Prostate gland (tissue), 2 donors: ENCODE results near the gene PARVB. TPM values are rescaled to one million over a fixed set of nuclear protein-coding genes. Genes with fewer than 3 reads are reported as not detected.

Source experiments
- DNase-seq: peaks from one replicate; pipeline ENCODE4 v3.0.0-alpha.2; 2019; ENCODE audit warnings: low spot score
- H3K27ac ChIP-seq, 2 donors: fragments of 200-600 bp; sonication (generic); 2 replicates each; pipeline ENCODE4 v1.5.1; 2017 to 2019
- H3K27me3 ChIP-seq: fragments of 200-600 bp; sonication (generic); replicated peaks from 2 replicates; pipeline ENCODE4 v1.5.1; 2019; ENCODE audit not compliant: insufficient read depth
- H3K36me3 ChIP-seq, 2 donors: fragments of 200-600 bp; sonication (generic); 1 replicate in 1 of 2; 2 replicates in 1 of 2; pipeline versions ENCODE4 v1.5.1 to v1.8.1; 2017 to 2019
- H3K4me1 ChIP-seq: fragments of 200-600 bp; sonication (generic); replicated peaks from 2 replicates; pipeline ENCODE4 v1.5.1; 2019
- H3K4me3 ChIP-seq, 2 donors: fragments of 200-600 bp; sonication (generic); 2 replicates each; pipeline ENCODE4 v1.5.1; 2017 to 2019
- H3K9me3 ChIP-seq: fragments of 200-600 bp; sonication (generic); 2 replicates; pipeline ENCODE4 v1.5.1; 2017
- CTCF ChIP-seq, 4 experiments: fragments of 200-600 bp in 2 of 4; fragments of 450-650 bp in 2 of 4; sonication (generic) in 2 of 4; IDR thresholded peaks; 1 replicate in 3 of 4; 2 replicates in 1 of 4; pipeline ENCODE4 v1.5.1; 2016 to 2019; ENCODE audit warnings: antibody characterized with exemption in 4 of 4, mild to moderate bottlenecking in 2 of 4, moderate library complexity in 2 of 4
- POLR2A ChIP-seq: fragments of 450-650 bp; IDR thresholded peaks from one replicate; pipeline ENCODE4 v1.6.1; 2016; ENCODE audit warnings: antibody characterized with exemption, mild to moderate bottlenecking
- POLR2AphosphoS5 ChIP-seq: sonication (generic); formaldehyde crosslinking; IDR thresholded peaks from one replicate; pipeline ENCODE4 v1.6.1; 2017; ENCODE audit warnings: antibody characterized with exemption
- WGBS: methylation state at CpG from one replicate; pipeline ENCODE4 v1.1.5; 2018; 5-methylcytosine and 5-hydroxymethylcytosine counted together
- intact Hi-C: fragments of 100-400 bp; cut with DNase I; formaldehyde crosslinking; loops from one replicate; pipeline ENCODE4 v1.14.2; 2022
- total RNA-seq, 2 donors: library from RNA; depleted of rRNA; stranded (reverse); fragments of >200 nt; gene quantifications; one replicate each; pipeline ENCODE4 v1.1.0, GENCODE V29; 2016

Gene PARVB
- total RNA-seq, 2 donors from 2014 or later, result 11.7 to 28.4 TPM

DNA sequence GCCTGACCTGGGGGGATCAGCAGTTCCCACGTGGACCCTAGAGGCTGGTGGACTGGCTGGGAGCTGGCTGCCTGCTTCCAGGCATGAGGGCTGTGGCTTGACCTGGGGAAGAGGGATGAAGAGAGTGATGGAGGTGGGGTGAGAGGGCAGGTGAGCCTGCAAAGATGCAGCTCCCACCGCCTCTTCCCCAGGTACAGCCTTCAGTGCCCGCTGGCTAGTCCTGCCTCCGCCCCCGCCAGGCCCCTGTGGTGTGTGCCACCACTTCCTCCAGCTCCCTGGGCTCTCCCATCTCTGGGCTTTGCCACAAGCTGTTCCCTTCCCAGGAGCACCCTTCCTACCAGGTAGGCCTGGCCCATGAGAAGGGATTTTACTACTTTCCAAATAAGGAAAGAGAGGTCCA, 175.8 kb downstream of the PARVB start:
- no peaks in the 10 kb centered on the region for H3K36me3 ChIP-seq
- no peaks in the 10 kb centered on the region for H3K4me1 ChIP-seq
- DNase-seq, result no peak
- H3K27ac ChIP-seq, result no peak overlapping the region
- TF ChIP-seq POLR2A, result no peak
- TF ChIP-seq POLR2AphosphoS5, result no peak
- TF ChIP-seq CTCF (IDR thresholded peaks at IDR 0.05), result no peak
- WGBS, result 88% methylated on average over 5 of the region's 5 CpGs
- no peak overlapping the region for H3K4me3 ChIP-seq
- H3K27me3 ChIP-seq, result no peaks in the 10 kb centered on the region
- intact Hi-C loops, result no loop called here
- H3K9me3 ChIP-seq, result no peaks in the 10 kb centered on the region

- Histone ChIP-seq H3K4me1 (no peaks in the 10 kb centered on the region), H3K27me3 (no peaks in the 10 kb centered on the region), H3K9me3 (no peaks in the 10 kb centered on the region), H3K27ac (no peak overlapping the region), H3K36me3 (no peaks in the 10 kb centered on the region), H3K4me3 (no peak overlapping the region)
- intact Hi-C loops, result no loop called here
- DNase-seq, result no peak
- WGBS, result 98% methylated on average over 6 of the region's 6 CpGs
- TF ChIP-seq POLR2A (no peak), CTCF (IDR thresholded peaks at IDR 0.05) (no peak), POLR2AphosphoS5 (no peak)
These were observed 176.3 kb downstream of the PARVB start for GRCh38 chr22:44200451-44200850.

DNA sequence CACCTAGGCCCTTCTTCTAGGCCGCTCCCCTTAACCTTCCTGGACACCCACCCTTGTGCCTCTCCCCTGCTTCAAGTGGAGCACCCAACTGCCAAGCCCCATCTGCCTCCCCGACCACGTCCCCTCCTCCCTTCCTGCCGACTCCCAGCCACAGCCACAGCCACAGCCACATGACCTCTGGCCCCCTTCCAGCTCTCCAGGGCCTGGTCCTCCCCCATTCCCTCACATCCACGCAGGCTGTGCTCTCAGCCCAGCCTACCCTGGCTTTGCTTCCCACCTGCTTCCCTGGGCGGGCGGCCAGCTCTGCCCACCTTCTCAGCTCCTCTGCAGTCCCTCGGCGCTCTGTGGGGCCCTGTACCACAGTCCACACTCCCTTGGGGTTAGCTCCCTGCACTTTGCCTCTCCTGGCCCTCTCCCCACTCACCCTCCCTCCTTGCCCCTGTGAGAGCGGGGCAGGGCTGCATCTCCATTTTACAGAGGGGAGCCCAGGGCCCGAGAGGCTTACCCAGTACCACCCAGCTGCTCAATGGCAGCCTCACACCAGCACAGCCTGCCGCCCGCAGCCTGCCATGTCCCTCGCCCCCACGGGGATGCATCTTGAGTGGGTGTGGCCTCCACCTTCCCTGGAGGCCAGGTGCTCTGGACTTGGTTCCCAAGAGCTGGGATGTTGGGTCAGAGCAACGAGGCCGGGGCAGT, 176.9 kb downstream of the PARVB start:
- Histone ChIP-seq H3K4me3 (no peak overlapping the region), H3K36me3 (no peaks in the 10 kb centered on the region), H3K27me3 (no peaks in the 10 kb centered on the region), H3K27ac (no peak overlapping the region), H3K4me1 (no peaks in the 10 kb centered on the region), H3K9me3 (no peaks in the 10 kb centered on the region)
- TF ChIP-seq POLR2A (no peak), POLR2AphosphoS5 (no peak), CTCF (IDR thresholded peaks at IDR 0.05) (no peak)
- DNase-seq, result no peak
- 86% methylated on average over 17 of the region's 17 CpGs for WGBS
- intact Hi-C loops, result no loop called here

GRCh38 chr22:44201665-44202064, 177.6 kb downstream of the PARVB start:
- H3K9me3 ChIP-seq, result no peaks in the 10 kb centered on the region
- WGBS, result 72% methylated on average over 12 of the region's 12 CpGs
- intact Hi-C loops, result no loop called here
- no peak overlapping the region for H3K4me3 ChIP-seq
- no peak overlapping the region for H3K27ac ChIP-seq
- TF ChIP-seq CTCF (IDR thresholded peaks at IDR 0.05) (no peak), POLR2A (no peak), POLR2AphosphoS5 (no peak)
- H3K27me3 ChIP-seq, result no peaks in the 10 kb centered on the region
- H3K4me1 ChIP-seq, result no peaks in the 10 kb centered on the region
- H3K36me3 ChIP-seq, result no peaks in the 10 kb centered on the region
- no peak for DNase-seq

- intact Hi-C loops, result no loop called here
- no peak for TF ChIP-seq POLR2AphosphoS5
- no peak for TF ChIP-seq POLR2A
- no peak for TF ChIP-seq CTCF (IDR thresholded peaks at IDR 0.05)
- H3K27me3 ChIP-seq, result no peaks in the 10 kb centered on the region
- no peak overlapping the region for H3K4me3 ChIP-seq
- 73% methylated on average over 11 of the region's 11 CpGs for WGBS
- no peaks in the 10 kb centered on the region for H3K36me3 ChIP-seq
- DNase-seq, result no peak
- H3K9me3 ChIP-seq, result no peaks in the 10 kb centered on the region
- H3K27ac ChIP-seq, result no peak overlapping the region
- no peaks in the 10 kb centered on the region for H3K4me1 ChIP-seq
These were observed 178.2 kb downstream of the PARVB start for GRCh38 chr22:44202261-44202789.
